Stimulated activated naive CD4-positive, alpha-beta T cell (primary cell): ENCODE results near the gene ATRIP.
"Not testable (repeated sequence)": the region's sequence is repeated elsewhere in the genome, so short reads cannot be mapped to it uniquely, and the experiment has no call there.

Source experiments
- DNase-seq, 6 experiments: peaks; one replicate each; lab custom pipeline; 2025; lab: John Stamatoyannopoulos, UW

Gene ATRIP

DNA sequence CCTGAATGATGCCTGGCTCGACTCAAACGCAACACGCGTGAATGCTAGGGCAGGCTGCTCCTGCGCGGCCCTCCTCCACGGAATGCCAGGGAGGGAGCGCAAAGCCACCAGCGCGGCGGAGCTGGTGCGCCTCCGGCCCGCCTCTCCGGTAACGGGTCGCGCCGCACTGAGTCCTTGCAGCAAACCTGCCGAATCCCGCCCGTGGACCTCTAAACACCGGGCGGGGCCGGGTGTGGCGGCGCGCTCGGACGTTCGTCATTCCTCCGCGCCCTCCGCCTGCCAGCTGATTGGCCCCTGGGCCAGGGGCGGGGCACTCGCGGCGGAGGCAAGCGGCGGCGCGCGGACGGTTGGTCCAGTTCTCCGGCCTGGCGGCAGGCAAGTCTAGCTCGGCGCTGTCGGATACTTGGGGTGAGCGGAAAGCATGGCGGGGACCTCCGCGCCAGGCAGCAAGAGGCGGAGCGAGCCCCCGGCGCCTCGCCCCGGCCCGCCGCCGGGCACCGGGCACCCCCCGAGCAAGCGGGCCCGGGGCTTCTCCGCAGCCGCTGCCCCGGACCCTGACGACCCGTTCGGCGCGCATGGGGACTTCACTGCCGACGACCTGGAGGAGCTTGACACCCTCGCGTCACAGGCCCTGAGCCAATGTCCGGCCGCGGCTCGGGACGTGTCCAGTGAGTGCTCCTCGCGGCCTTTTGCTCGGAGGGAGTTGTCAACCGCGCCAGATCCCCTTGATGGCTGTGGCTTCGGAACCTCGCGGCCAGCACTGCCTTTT is at the start of gene ATRIP:
ATRIP (plus strand) TSS at position 313 of the 769 bp plus-strand sequence; CDS start at position 422, 109 bp downstream.
- peak; percentile 71 to 86 (median 79) for DNase-seq

DNA sequence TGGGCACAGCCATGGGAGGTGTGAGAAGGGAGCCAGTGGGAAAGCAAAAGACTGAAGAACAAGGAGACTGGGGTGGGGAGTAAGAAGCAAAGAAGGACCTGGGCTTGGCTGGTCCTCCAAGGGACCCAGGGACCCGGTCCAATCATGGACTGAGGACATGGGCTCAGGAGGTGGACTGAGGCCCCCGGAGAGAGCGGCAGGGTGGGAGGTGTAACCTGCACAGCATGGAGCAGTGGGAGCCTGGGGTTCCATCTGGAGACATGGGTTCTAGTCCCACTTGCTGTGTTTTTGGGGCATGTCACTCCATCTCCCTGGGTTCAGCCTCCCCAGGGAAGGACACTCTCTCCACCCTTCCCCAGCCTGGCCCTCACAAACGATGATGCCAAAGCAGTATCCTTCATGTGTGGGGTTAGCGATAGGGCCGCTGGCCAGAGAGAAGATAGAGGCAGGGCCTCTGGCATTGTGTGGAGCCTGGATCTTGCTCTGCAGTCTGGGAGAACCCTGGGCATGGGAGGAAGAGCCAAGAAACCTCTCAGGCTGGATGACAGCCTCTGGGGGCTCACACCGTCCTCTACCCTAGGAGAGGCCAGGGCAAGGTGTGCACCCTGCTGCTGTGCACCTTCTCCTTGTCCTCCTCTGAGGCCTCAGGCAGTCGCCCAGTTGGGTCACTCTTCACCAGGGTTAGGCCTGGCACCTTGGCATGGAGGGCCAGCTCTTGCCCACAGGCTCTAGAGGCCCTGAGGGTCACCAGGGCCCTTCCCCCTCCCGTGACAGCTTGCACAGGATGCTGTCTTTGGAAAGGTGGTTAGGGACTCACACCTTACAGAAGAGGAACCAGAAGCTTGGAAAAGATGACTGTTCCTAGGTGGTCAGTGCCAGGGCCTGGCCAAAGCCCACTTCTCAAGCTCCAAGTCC is 48.5 kb upstream of the ATRIP start:
- DNase-seq = no peak

DNA sequence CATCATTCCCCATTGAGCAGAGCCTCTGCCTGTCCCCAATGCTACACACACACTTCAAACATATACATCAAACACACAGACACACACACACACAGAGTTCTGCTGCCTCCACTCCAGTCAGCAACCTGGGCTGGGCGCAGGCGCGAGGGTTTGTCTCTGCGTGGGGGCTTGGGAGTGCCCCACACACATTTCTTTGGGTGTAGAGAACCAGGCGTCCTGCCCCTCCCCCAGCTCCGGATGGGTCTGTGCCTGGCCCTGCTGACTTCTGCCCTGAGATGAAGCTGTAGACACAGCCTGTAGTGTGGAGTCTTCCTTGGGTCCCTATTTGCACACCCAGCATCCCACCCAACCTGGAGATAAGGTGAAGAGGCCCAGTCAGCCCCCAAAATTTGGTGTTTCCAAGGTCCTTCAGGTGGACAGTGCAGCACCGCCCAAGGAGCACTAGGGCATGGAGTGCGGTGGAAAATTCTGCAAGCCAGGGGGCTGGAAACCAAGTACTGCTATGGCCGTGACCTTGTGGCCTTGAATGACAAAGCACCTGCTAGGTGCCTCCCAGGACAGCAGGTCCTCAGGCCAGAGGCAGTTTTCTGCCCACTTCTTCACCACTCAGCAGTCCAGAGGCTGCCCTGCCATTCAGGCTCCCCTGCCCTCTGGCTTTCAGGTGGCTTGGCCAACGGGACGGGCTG is 47.7 kb upstream of the ATRIP start:
- DNase-seq = no peak

DNA sequence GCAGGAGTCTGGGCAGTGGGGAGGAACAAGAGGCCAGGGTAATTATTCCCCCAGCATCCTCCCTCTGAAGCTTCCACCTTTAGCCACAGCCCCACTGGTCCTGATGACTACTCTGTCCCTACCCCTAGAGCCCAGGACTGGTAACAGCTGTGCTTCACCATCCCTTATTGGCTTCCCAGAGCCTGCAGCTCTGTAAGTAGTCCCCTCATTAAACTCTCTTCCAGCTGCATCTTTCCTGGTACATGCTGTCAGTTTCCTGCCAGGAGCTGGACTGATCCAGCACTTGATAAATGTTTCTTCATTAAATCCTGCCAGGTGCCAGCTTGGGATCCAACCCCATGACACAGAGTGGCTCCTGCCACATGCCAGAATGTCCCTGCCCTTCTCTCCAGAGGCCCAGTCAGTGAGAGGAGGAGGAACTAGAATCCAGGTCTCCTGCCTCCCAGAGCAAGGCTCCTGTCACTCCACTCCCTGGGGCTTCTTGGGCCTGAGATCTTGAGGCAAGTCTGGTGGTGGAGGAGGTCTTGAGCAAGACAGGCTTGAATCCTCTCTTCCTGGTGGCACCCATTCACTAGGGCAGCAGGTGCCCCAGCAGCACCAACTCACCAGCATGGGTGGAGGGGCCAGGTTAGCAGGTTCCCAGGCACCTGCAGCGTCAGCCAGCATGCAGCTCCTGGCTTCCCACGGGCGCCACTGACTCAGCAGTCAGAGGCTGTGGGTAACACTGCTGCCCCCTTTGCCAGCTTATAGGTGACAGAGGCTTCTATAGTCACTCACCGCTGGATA is 47.0 kb upstream of the ATRIP start:
- no peak for DNase-seq

DNA sequence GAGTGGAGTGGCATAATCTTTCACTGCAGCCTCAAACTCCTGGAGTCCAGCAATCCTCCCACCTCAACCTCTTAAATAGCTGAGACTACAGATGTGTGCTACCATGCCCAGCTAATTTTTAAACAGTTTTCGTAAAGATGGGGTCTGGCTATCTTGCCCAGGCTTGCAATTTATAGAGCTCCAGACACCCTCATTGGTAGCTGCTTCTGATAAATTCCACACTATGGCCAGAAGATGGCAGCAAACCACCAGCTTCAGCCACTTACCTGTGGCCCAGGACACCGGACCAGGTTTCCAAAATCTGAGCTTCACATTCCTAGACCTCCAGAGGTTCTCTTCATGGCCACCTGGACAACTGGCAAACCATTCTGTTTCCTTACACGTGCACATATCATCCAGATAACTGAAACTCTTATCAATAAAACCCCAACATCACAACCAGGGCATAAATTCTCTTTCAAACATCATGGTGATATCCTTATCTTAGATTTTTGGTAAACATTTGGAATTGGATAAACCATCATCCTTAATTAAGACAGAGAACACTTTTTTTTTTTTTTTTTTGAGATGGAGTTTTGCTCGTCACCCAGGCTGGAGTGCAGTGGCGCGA is 45.6 kb upstream of the ATRIP start:
- peak; percentile 10 to 73 (median 61) for DNase-seq

DNA sequence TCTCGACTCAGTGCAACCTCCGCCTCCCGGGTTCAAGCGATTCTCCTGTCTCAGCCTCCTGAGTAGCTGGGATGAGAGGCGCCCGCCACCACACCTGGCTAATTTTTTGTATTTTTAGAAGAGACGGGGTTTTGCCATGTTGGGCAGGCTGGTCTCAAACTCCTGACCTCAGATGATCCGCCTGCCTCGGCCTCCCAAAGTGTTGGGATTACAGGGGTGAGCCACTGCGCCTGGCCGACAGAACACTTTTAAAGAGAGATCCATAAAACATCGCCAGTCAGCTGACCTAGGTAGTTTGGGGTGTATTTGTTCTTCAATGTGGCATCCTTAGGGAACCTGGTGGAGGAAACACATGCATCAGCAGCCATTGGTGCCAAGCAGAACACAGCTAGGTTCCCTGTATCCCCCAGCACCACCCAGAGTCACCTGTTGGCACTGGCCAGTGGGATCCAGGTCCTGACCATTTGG is 45.1 kb upstream of the ATRIP start:
- DNase-seq = not testable (repeated sequence)

DNA sequence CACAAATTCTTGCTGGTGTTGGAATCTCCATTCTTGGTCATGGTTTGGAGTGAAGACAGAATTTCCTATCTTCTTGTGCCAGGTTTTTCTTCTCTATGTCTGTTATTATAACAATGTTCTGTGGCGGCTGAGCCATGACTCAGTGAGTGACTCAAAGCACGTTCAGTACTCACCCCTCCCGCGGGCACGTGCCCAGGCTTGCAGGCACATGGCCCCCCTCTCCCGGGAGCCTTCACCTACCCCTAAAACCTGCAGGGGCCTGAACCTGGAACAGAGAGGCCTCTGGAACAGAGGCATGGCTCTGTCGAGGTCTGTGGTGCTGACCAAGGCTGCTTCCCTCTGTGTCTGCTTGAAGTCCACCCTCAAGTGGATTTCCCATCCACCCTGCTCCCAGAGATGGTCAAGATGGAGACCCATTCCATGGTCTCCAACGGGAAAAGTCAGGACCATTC is 44.2 kb upstream of the ATRIP start:
- no peak for DNase-seq

DNA sequence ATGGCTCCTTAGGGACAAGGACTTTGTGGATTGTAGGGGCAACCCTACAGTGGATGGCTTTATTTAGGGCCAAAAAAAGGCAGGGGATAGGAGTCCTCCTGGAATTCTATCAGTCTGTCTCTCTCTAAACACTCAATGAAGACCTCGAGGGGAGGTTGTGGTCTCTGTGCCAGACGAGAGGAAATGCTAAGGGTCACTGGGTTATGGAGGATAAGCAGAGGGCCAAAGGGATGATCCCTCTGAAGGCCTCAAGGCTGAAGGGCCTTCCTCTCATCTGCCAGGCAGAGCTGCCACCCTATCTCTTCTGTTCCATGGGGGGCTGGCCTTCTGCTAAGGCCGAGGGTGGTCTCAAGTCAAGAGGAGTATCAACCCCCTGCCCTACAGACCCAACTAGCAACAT is 43.6 kb upstream of the ATRIP start:
- DNase-seq = no peak

DNA sequence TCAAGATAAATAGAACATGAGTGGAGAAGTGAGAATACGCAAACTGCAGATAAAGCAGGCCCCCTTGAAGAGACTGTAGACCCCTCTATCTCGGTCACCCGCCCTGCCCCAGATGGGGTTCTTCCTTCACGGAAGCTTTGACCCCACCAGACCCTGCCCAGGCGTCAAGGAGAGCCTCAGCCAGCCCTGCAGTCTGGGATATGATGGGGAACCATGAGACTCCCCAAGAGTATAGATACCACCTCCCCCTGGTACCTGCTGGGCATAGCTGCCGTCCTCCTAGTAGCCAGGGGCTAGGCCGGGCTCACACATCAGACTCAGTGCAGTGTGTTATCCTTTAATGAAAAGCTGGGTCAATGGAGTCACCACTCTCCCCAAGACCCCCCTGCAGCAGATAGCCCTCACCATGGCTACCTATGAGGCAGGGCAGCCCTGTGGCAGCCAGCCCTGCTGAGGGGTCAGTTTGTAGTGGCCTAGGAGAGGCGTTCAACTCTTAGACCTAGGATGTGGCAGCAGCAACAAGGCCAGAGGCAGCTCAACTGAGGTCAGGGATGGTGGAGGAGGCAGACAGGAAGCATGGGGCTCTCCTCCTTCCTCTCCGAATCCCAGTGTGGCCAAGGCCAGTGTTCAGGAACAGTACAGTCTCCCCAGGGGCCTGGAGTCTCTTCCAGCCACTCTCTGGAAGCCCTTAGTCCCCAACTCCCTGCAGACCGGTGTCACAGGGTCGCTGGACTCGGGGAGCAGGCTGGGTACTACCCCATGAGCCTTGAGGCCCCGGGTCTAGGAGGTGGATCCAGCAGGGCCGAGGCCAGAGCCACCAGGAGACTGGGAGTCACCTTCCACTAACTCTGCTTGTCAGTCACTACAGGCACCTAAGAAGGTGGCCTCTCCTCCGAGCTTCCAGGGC is 42.8 kb upstream of the ATRIP start:
- no peak for DNase-seq

DNA sequence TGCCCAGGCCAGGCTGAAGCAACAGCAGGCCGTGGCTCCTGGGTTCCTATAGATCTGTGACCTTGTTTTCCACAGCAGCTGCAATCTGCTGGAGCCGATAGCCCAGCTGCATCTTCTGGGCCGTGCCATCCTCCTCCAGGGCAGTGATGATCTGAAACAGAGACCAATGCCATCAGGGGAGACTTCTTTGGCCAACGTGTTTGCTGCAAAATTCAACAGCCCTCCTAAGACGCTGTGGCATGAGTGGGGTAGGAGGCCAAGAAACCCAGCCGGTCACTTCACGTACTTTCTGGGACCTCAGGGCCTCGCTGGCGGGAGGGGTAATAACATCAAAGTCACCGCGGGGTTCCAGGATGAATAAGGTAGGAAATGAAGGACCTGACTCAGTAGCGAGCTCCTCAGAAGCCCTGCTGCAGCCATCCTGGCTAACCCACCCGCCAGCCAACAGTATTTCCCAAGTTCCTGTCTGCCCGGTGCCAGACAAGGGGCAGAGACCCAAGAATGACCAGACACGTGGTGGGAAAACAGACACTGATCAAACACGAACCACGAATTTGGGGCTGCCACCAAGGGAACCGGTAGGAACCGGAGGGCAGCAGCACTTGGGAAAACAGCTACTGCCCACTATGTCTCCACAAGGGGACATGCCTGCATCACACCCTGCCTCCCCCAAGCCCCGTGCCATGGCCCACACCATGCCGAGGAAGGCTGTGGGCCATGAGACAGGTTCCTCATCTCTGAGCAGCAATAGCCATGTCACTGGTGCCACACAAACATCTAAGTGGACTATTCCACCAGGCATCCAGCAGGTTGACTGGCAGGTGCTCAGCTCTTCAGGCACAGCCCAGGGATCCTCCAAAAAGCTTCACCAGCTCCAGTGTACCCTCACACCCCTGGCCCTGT is 41.8 kb upstream of the ATRIP start:
- DNase-seq = no peak

DNA sequence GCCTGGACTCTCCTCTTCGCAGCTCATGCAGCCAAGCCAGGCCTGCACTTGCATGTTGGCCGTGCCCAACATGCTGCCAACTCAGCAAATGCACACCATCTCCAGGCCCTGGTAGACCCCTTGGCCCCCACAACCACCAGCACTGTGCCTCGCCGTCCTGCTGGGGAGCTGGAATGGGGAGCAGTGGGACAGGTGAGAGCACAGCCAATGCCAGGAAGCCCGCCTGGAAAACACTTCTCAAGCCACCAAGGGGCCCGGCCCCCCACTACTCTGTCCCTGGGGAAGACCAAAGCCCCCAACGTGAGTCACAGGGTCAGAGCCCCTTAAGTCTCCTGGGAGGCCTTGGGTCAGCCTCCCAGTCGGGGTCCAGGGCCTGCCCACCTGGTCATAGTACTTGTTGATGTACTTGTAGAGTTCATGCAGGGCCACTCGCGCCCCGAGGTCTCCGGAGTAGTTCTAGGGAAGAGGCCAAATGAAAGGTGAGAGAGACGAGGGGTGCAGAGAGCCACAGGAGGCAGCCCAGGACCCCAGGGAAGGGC is 41.1 kb upstream of the ATRIP start:
- DNase-seq = no peak

DNA sequence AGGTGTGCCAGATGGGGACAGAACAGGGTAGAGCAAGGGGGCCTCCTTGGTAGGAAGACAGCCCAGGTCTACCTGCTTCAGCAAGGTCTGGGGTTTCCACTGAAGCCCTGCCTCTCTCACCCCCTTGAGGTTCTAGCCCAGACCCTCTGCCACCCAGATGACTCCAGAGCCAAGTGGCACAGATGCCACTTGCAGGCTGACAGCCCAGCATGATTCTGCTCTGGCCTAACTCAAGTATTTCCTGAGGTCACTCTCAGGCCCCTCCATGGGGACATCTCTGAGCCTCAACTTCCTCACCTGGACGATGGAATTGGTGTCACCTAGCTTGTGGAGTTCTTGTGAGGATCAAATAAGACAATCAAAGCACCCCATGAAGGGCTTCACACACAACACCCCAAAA is 40.6 kb upstream of the ATRIP start:
- DNase-seq = no peak

DNA sequence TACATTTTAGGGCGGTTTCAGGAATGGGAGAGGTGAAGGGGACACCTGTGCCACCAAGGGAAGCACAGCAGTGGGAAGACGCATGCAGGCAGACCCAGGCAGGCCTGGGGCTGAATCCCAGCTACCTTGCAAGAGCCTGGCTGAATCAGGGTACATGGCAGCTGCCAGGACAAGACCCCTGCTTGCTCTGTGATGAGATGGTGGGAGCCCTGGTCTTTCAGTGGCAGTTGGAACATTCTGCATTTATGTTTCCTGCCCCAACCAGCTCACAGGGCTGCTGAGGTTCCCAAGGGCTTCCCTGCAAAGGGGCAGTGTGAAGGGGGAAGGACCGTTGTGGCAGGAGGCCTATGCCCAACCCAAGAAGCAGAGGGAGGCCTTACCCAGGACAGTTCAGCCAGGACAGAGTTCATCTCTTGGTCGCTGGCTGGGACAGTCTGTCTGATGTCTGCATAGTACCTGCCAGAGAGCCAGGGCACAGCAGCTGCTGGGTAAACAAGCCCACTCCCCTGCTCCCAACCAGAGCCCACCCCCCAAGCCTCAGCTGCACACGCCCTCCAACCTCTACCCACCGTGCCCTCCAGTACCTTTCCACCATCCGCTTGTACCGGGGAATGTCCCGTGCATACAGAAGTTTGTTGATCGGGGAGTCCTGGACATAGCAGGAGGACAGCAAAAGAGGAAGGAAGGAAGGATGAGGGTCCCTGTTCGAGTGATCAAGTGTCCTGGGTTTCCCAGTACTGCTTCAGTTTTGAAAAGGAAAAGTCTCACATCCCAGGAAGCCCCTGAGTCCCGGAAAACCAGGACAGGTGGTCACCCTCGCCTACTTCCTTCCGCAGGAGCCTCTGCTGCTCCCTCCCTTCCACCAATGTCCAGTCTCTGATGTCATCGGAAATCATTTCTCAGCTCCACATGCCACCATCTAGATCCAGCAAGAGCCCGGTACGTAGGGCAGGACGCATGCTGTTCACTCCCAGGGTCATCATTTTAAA is 39.8 kb upstream of the ATRIP start:
- no peak for DNase-seq

DNA sequence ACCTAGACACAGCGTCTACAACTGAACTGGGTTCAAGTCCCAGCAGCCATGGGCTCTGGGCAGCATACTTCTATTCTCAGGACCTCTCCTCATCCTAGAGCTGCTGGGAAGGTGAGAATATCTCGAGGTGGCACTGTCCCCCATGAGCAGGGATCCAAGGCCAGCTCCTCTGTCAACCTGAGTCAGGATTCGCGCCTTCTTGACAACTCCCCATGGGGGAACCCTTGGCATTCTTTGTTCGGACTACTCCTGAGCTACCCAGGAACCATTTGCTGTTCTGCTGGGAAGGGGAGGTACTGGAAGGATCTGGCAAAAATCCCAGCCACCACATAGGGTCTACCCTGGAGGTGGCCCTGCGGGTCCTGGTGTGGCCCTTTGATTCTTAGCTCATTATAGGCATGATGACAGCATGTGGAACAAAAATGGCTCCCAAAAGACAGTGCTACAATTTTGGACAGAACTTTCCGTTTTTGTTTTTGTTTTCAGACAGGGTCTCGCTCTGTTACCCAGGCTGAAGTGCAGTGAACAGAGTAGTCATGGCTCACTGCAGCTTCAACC is 38.9 kb upstream of the ATRIP start:
- DNase-seq = no peak

DNA sequence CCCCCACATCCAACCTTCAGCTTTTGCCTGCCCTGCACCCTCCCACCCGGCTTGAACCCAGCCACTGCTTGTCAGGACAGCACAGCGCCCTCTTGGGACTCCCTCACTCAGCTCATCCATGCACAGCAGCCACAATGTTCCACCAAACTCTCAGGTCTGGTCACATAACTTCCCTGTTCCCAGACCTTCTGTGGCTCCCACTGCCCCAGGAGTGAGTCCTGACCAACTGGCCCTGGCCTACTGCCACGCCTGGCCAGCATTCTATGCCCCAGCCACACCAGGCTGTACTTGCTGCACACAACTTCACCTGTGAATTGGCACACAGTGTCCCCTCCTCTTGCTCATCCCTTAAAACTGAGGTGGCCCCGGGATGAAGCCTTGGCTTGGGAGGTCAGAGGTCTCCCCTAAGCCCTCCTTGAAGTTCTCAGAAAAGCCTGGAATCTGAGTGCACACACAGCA is 37.7 kb upstream of the ATRIP start:
- no peak for DNase-seq

DNA sequence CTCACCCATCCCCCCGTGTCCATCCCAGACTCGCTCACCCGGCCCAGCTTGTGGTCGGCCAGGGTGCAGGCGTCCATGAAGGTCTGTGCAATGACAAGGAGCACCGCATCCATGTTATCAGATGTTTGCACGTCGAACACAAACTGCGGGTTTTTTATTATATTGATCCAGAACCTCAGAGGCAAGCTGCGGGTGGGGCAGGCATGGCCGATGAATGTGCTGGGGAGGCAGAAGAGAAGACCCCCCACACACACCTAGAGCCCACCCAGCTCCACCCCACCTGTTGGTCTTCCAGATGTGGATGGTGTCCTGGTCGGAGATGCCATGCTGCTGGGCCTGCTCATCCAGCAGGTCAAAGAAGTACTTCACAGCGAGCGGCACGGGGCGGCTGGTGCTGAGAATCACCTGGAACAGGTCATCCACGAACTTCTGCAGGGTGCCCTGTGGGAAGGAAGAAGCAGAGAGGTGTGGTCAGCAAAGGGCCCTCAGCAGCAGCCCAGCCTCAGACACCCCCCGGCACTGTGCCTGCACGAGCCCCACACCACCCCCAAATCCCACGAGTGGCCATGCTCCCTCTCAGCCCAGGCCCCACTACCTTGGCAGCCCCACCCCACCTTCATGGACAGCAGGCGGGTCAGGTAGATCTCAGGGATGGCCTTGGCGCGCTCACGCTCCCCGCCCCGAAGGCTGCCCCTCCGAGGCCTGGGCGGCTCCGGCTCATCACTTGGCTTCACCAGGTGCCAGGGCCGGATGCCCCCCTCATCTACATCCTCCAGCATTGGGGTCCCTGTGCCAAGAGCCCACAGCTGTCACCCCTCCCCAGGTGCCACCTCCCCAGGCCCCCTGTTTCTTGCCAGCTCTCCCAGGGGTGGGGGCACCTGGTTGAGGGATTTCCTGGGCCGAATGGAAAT is 37.0 kb upstream of the ATRIP start:
- DNase-seq = no peak
